Astrocyte (in vitro differentiated cells and primary cell): Measurements from ENCODE around the gene ELAVL2.

ENCODE experiments used
- EZH2 ChIP-seq: IDR thresholded peaks from 2 replicates; pipeline ENCODE4 v1.6.1; 2012; ENCODE audit warnings: mild to moderate bottlenecking, low read length, inconsistent platforms; ENCODE audit not compliant: insufficient read depth
- TF ChIP-seq, protein P1 (sequence below): IDR thresholded peaks from 2 replicates; pipeline ENCODE4 v1.5.1; 2011; ENCODE audit warnings: low read depth, mild to moderate bottlenecking, inconsistent platforms, low read length, moderate library complexity; ENCODE audit not compliant: insufficient read depth

DNA sequence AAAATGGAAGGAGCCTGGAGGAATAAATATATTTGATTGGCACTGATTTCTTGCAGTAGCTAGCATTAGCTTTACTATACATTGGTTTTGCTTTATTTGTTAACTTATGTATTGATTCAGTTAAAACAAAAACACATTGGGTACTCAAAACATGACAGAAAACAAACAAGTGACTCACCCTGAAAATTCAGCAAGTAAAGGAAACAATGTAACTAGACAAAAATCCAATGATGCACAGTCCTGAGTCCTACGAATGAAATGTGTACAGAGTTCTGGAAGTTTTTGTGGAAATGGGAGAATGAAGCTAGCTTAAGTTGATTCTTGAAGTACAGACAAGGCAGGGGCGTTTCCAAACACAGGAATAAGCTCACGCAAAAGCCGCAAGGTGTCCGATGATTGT lies 175.0 kb downstream of the ELAVL2 start:
- TF ChIP-seq, protein P1, sequence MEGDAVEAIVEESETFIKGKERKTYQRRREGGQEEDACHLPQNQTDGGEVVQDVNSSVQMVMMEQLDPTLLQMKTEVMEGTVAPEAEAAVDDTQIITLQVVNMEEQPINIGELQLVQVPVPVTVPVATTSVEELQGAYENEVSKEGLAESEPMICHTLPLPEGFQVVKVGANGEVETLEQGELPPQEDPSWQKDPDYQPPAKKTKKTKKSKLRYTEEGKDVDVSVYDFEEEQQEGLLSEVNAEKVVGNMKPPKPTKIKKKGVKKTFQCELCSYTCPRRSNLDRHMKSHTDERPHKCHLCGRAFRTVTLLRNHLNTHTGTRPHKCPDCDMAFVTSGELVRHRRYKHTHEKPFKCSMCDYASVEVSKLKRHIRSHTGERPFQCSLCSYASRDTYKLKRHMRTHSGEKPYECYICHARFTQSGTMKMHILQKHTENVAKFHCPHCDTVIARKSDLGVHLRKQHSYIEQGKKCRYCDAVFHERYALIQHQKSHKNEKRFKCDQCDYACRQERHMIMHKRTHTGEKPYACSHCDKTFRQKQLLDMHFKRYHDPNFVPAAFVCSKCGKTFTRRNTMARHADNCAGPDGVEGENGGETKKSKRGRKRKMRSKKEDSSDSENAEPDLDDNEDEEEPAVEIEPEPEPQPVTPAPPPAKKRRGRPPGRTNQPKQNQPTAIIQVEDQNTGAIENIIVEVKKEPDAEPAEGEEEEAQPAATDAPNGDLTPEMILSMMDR = no peak
- no peak for TF ChIP-seq EZH2
